GM12801 (cell line): ENCODE data around the gene POLR2E.

ENCODE experiments used
- CTCF ChIP-seq: IDR thresholded peaks from one replicate; pipeline ENCODE4 v1.5.1; 2011; ENCODE audit warnings: control low read depth; ENCODE audit not compliant: insufficient read length; ENCODE audit errors: extremely low read depth

Gene POLR2E

DNA sequence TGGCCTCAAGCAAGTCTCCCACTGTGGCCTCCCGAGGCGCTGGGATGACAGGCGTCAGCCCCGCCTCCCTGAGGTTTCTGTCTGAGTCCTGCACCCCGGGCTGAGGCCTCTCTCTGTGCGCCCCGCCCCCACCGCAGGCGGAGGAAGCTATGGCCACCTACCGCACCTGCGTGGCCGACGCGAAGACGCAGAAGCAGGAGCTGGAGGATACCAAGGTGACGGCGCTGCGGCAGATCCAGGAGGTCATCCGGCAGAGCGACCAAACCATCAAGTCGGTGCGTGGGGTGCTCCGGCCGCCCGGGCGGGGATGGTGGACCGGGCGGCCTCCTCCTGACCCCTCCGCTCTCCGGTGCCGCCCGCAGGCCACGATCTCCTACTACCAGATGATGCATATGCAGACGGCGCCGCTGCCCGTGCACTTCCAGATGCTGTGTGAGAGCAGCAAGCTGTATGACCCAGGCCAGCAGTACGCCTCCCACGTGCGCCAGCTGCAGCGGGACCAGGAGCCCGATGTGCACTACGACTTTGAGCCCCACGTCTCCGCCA, 15.5 kb downstream of the POLR2E start:
- TF ChIP-seq CTCF, result no peak

- TF ChIP-seq CTCF, result no peak
These were observed 18.2 kb downstream of the POLR2E start for GRCh38 chr19:1076951-1077350.

DNA sequence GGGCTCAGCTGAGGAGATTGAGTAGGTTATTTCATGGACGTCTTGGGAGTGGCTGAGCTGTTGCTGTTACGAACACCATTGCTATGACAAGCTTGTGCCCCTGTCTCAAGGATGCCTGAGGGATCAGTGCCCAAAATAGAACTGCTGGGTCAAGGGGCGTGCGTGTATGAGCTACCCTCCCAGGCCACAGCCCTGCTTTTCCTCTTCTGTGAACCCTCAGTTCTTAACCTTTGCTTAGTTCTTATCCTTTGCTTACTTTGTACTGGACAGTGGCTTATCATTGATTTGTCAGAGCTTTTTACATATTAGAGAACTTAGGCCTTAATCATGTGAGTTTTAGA, 19.2 kb downstream of the POLR2E start:
- no peak for TF ChIP-seq CTCF

DNA sequence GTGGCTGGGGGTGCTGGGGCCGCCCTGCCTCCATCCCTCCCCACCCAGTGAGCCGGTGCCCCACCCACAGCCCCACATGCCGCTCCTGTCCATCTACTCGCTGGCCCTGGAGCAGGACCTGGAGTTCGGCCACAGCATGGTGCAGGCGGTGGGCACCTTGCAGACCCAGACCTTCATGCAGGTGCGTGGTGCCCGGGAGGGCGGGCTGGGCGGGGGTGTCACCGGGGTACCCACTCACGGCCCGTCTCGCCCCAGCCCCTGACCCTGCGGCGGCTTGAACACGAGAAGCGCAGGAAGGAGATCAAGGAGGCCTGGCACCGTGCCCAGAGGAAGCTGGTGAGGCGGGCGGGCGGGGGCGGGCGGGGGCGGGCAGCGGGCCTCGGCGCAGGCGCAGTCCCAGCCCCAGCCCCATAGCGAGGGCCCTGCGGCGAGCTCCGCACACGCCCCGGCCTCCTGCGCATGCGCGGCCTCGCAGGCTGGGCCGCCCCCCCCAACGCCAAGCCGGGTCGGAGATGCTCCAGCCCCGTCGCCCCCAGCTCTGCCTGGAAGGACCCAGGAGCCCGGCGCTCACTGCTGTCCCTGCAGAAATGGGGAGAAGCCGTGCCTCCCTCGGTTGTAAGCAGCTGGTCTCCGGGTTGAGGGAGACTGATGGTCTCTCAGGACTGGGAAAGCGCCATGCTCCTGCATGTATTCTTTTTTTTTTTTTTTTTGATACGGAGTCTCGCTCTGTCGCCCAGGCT, 20.5 kb downstream of the POLR2E start:
- TF ChIP-seq CTCF, result no peak

DNA sequence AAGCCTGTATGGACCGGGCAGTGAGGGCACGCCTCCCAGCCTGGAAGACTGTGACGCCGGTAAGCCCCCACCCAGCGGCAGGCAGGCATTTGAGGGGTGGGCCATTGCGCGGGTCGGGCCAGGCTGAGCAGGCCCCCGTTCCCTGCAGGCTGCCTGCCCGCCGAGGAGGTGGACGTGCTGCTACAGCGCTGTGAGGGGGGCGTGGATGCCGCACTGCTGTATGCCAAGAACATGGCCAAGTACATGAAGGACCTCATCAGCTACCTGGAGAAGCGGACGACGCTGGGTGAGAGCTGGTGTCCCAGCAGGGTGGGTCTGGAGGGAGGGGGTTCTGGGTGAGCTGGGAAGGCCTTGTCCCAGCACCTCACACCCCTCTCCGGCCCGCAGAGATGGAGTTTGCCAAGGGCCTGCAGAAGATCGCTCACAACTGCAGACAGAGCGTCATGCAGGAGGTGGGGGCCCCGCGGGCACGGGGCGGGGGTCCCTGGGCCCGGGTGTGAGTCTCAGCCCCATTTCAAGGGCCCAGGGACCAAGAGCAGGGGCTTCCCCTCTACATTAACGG, 21.1 kb downstream of the POLR2E start:
- TF ChIP-seq CTCF, result no peak

GRCh38 chr19:1073063-1073955, 21.9 kb downstream of the POLR2E start:
- no peak for TF ChIP-seq CTCF

GRCh38 chr19:1072371-1073015, 22.7 kb downstream of the POLR2E start:
- no peak for TF ChIP-seq CTCF
